Endothelial cell of umbilical vein (primary cell): Measurements from ENCODE around the gene SPOCD1. TPM values are rescaled to one million over a fixed set of nuclear protein-coding genes. Genes with fewer than 3 reads are reported as not detected.

ENCODE experiments used
- BruUV-seq: library from RNA; stranded (reverse); fragments of 400-500 nt; replicated peaks from 2 replicates; lab custom pipeline; 2021; lab: Mats Ljungman, UMichigan
- CTCF ChIA-PET: fragments of 300-600, 350-600 bp; sonication (Branson Sonifier 250); formaldehyde crosslinking; loops from one replicate; lab custom pipeline; 2021; ENCODE audit warnings: antibody characterized with exemption, inconsistent platforms; lab: Charles Lee
- POLR2A ChIA-PET: fragments of 300-600, 350-600 bp; sonication (Branson Sonifier 250); formaldehyde crosslinking; loops from one replicate; lab custom pipeline; 2021; ENCODE audit warnings: antibody characterized with exemption, inconsistent platforms; lab: Charles Lee
- DNase-seq: peaks from one replicate; pipeline ENCODE4 v3.0.0-alpha.2; 2011; ENCODE audit warnings: low read depth, low spot score
- FAIRE-seq: peaks from 2 replicates; lab custom pipeline; 2011; peaks lifted over from hg19 to GRCh38; lab: Jason Lieb, UNC
- H2AFZ ChIP-seq: 2 replicates; pipeline ENCODE4 v1.6.0; 2012; ENCODE audit warnings: low read depth, low read length, control low read depth, inconsistent platforms
- H3K27ac ChIP-seq: 2 replicates; pipeline ENCODE4 v1.5.1; 2011; ENCODE audit warnings: low read depth, mild to moderate bottlenecking, control low read depth, low read length, moderate library complexity; ENCODE audit not compliant: insufficient read depth
- H3K27me3 ChIP-seq, 2 experiments: 2 replicates each; pipeline versions ENCODE4 v1.6.0 to v1.6.1; 2011; ENCODE audit warnings: low read length in 2 of 2, mixed read lengths in 1 of 2; ENCODE audit not compliant: control insufficient read depth in 2 of 2, insufficient read depth in 2 of 2
- H3K36me3 ChIP-seq, 2 experiments: 2 replicates in 1 of 2; 3 replicates in 1 of 2; pipeline ENCODE4 v1.5.1; 2011; ENCODE audit warnings: low read length in 2 of 2, mild to moderate bottlenecking in 1 of 2, moderate library complexity in 1 of 2; ENCODE audit not compliant: control insufficient read depth in 2 of 2, insufficient read depth in 2 of 2; ENCODE audit errors: extremely low read depth in 1 of 2
- H3K4me1 ChIP-seq: 3 replicates; pipeline ENCODE4 v1.5.1; 2011; ENCODE audit warnings: mild to moderate bottlenecking, low read length; ENCODE audit not compliant: control insufficient read depth, insufficient read depth; ENCODE audit errors: extremely low read depth
- H3K4me2 ChIP-seq: 2 replicates; pipeline ENCODE4 v1.6.1; 2011; ENCODE audit warnings: low read length, control low read depth, mixed read lengths; ENCODE audit not compliant: insufficient read depth
- H3K4me3 ChIP-seq, 3 experiments: fragments of 200-600 bp in 1 of 3; sonication (generic), shearing (Covaris generic) in 1 of 3; replicated peaks in 1 of 3; 2 replicates each; pipeline ENCODE4 v1.5.1; 2011 to 2016; ENCODE audit warnings: control low read depth in 3 of 3, low read length in 3 of 3, mild to moderate bottlenecking in 2 of 3, inconsistent platforms in 1 of 3, low read depth in 1 of 3, moderate library complexity in 1 of 3; ENCODE audit not compliant: insufficient read depth in 1 of 3
- H3K79me2 ChIP-seq: 2 replicates; pipeline ENCODE4 v1.6.0; 2012; ENCODE audit warnings: low read length, inconsistent platforms; ENCODE audit not compliant: control insufficient read depth, insufficient read depth
- H3K9ac ChIP-seq: replicated peaks from 2 replicates; pipeline ENCODE3; 2011; ENCODE audit warnings: low read length, control low read depth; ENCODE audit not compliant: insufficient read depth; ENCODE audit errors: extremely low read depth
- H3K9me1 ChIP-seq: replicated peaks from 3 replicates; pipeline ENCODE4 v1.6.0; 2011; ENCODE audit warnings: mild to moderate bottlenecking, low read length; ENCODE audit not compliant: control insufficient read depth, insufficient read depth; ENCODE audit errors: extremely low read depth
- H3K9me3 ChIP-seq: replicated peaks from 2 replicates; pipeline ENCODE4 v1.5.1; 2012; ENCODE audit warnings: low read length, inconsistent platforms; ENCODE audit not compliant: control insufficient read depth, insufficient read depth
- H4K20me1 ChIP-seq: replicated peaks from 2 replicates; pipeline ENCODE3; 2011; ENCODE audit warnings: mild to moderate bottlenecking, low read length; ENCODE audit not compliant: control insufficient read depth, insufficient read depth; ENCODE audit errors: extremely low read depth
- CTCF ChIP-seq, 2 donors: IDR thresholded peaks; 1 replicate in 1 of 2; 2 replicates in 1 of 2; pipeline ENCODE4 v1.5.1; 2011; ENCODE audit warnings: low read length in 2 of 2, mild to moderate bottlenecking in 2 of 2, moderate library complexity in 2 of 2, control low read depth in 1 of 2, inconsistent platforms in 1 of 2, low read depth in 1 of 2; ENCODE audit not compliant: insufficient read depth in 1 of 2; ENCODE audit errors: extremely low read depth in 1 of 2
- EZH2 ChIP-seq: IDR thresholded peaks from 2 replicates; pipeline ENCODE4 v1.6.1; 2012; ENCODE audit warnings: borderline replicate concordance, low read depth, mild to moderate bottlenecking, moderate library complexity, low read length, inconsistent platforms; ENCODE audit not compliant: severe bottlenecking
- FOS ChIP-seq: IDR thresholded peaks from 2 replicates; pipeline ENCODE4 v1.6.1; 2011; ENCODE audit warnings: mild to moderate bottlenecking, low read length, moderate library complexity, borderline replicate concordance; ENCODE audit not compliant: insufficient read depth
- GATA2 ChIP-seq: IDR thresholded peaks from 2 replicates; pipeline ENCODE4 v1.7.0; 2011; ENCODE audit warnings: low read depth, mild to moderate bottlenecking, moderate library complexity, mixed read lengths, low read length; ENCODE audit not compliant: insufficient read length, insufficient read depth
- JUN ChIP-seq: IDR thresholded peaks from 2 replicates; pipeline ENCODE4 v1.6.1; 2011; ENCODE audit warnings: borderline replicate concordance, low read depth; ENCODE audit not compliant: insufficient read length, insufficient read depth
- MAX ChIP-seq: IDR thresholded peaks from 2 replicates; pipeline ENCODE4 v1.6.1; 2011; ENCODE audit not compliant: insufficient read depth, insufficient read length
- MYC ChIP-seq: IDR thresholded peaks from one replicate; pipeline ENCODE4 v1.6.1; 2011; ENCODE audit warnings: mild to moderate bottlenecking, low read depth, low read length
- POLR2A ChIP-seq: IDR thresholded peaks from 2 replicates; pipeline ENCODE4 v1.6.1; 2012; ENCODE audit warnings: low read depth, mild to moderate bottlenecking, control low read depth, low read length
- POLR2AphosphoS5 ChIP-seq: IDR thresholded peaks from 2 replicates; pipeline ENCODE4 v1.6.1; 2012; ENCODE audit warnings: low read depth, mild to moderate bottlenecking, control low read depth, low read length, moderate library complexity; ENCODE audit not compliant: insufficient read depth
- dilution Hi-C: fragments of 300-500 bp; cut with MboI; formaldehyde crosslinking; loops from one replicate; pipeline ENCODE4 v1.15.0; 2019; ENCODE audit warnings: low sequenced_read_pairs; ENCODE audit not compliant: extremely low pct_ligation_motif_present
- intact Hi-C: fragments of 100-400 bp; cut with micrococcal nuclease; formaldehyde crosslinking; loops from one replicate; pipeline ENCODE4 v1.10.0; 2022
- polyA plus RNA-seq, 4 experiments: library from polyadenylated mRNA; depleted of rRNA in 3 of 4; stranded (reverse) in 3 of 4; unstranded in 1 of 4; fragments of >200 nt; gene quantifications; 2 replicates each; pipeline versions ENCODE4 v1.2.1 to v1.2.3, GENCODE V29; 2011 to 2012; ENCODE audit warnings: missing spikeins in 1 of 4
- total RNA-seq: library from RNA; stranded (reverse); gene quantifications from 2 replicates; pipeline ENCODE4 v1.2.3, GENCODE V29; 2021

The SPOCD1 gene
- total and polyA plus RNA-seq, 2 donors (not counting 3 experiments of a cell fraction or from before 2014, with no cell fraction given): 0.27 to 33.0 TPM

GRCh38 chr1:31798433-31799195 is 17.2 kb downstream of the SPOCD1 start:
- Histone ChIP-seq H3K9me1 (no peaks in the 10 kb centered on the region), H3K9ac (peak overlapping the region; percentile 52), H3K36me3 (no peaks in the 10 kb centered on the region), H2AFZ (peak overlapping the region; percentile 47), H3K27ac (peak overlapping the region; percentile 54), H3K4me2 (peak overlapping the region; percentile 88), H3K4me1 (peaks cover 35% of the 10 kb centered on the region), H4K20me1 (no peaks in the 10 kb centered on the region), H3K27me3 (no peaks in the 10 kb centered on the region), H3K9me3 (no peaks in the 10 kb centered on the region), H3K4me3 (peak overlapping the region; percentile 17 to 97 (median 59)), H3K79me2 (peaks cover 38% of the 10 kb centered on the region)
- DNase-seq: peak; percentile 88
- ChIA-PET CTCF (interaction anchor here (0.8 to 5.0 kb wide), 10 partner anchors 10 to 205 kb away, joined by 3 to 49 read pairs (median 4); partner anchors contain the start of genes PTP4A2 and SPOCD1), POLR2A (interaction anchor here (1.0 kb wide), 1 partner anchor 9 kb away, joined by 3 read pairs; no protein-coding TSS in a partner anchor)
- BruUV-seq: no TSS peak
- TF ChIP-seq POLR2AphosphoS5: peak; percentile 59
- no peak for TF ChIP-seq GATA2
- TF ChIP-seq MYC: no peak
- TF ChIP-seq CTCF (IDR thresholded peaks at IDR 0.05; ENCODE audit: extremely low read depth in 1 of 2, insufficient read depth in 1 of 2, low read depth in 1 of 2, low read length in 2 of 2): no peak
- peak; percentile 98 for TF ChIP-seq FOS
- TF ChIP-seq EZH2: no peak
- TF ChIP-seq MAX: no peak
- peak; percentile 54 for TF ChIP-seq JUN
- TF ChIP-seq POLR2A: peak; percentile 40
- intact Hi-C loops (loop anchor here (1.0 to 2.0 kb wide), 2 partner anchors 138 to 166 kb away; no protein-coding TSS in a partner anchor), dilution Hi-C loops (no loop called here)
- FAIRE-seq: peak; percentile 96
